Stomach (tissue), 9 donors: Measurements from ENCODE around the gene RPAP3. TPM values are rescaled to one million over a fixed set of nuclear protein-coding genes. Genes with fewer than 3 reads are reported as not detected.

Source experiments
- DNase-seq, 2 donors: peaks; one replicate each; pipeline versions ENCODE4 v3.0.0 to v3.0.0-alpha.2; 2013 to 2019
- H3K27ac ChIP-seq, 5 donors: fragments of 200-600 bp in 4 of 5; sonication (generic) in 4 of 5; one replicate each; pipeline ENCODE4 v1.5.1; 2013 to 2019; ENCODE audit warnings: mild to moderate bottlenecking in 1 of 5, moderate library complexity in 1 of 5
- H3K27me3 ChIP-seq, 3 donors: fragments of 200-600 bp; sonication (generic); one replicate each; pipeline ENCODE4 v1.5.1; 2017 to 2019; ENCODE audit warnings: mixed run types in 1 of 3
- H3K36me3 ChIP-seq, 4 donors: fragments of 200-600 bp; sonication (generic); 1 replicate in 3 of 4; 2 replicates in 1 of 4; pipeline ENCODE4 v1.5.1; 2016 to 2019
- H3K4me1 ChIP-seq, 4 donors: fragments of 200-600 bp; sonication (generic); one replicate each; pipeline ENCODE4 v1.5.1; 2016 to 2019
- H3K4me3 ChIP-seq, 4 donors: fragments of 200-600 bp; sonication (generic) in 3 of 4; one replicate each; pipeline ENCODE4 v1.5.1; 2016 to 2019; ENCODE audit warnings: mild to moderate bottlenecking in 1 of 4
- H3K9me3 ChIP-seq, 4 donors: fragments of 200-600 bp; sonication (generic); one replicate each; pipeline ENCODE4 v1.5.1; 2016 to 2019
- EP300 ChIP-seq: sonication (generic); formaldehyde crosslinking; IDR thresholded peaks from one replicate; pipeline ENCODE4 v1.6.1; 2017; ENCODE audit warnings: antibody characterized with exemption
- POLR2A ChIP-seq, 4 donors: fragments of 450-650 bp; IDR thresholded peaks; one replicate each; pipeline ENCODE4 v1.6.1; 2016; ENCODE audit warnings: antibody characterized with exemption in 4 of 4, control low read depth in 2 of 4, mild to moderate bottlenecking in 1 of 4, moderate library complexity in 1 of 4
- POLR2AphosphoS5 ChIP-seq, 3 donors: sonication (generic); formaldehyde crosslinking; IDR thresholded peaks; one replicate each; pipeline ENCODE4 v1.6.1; 2016; ENCODE audit warnings: antibody characterized with exemption in 3 of 3
- WGBS, 5 donors: extraction: QIAGEN DNeasy Blood & Tissue Kit in 3 of 5; methylation state at CpG; one replicate each; pipeline versions ENCODE4 v1.1.5 to v1.1.7; 2013 to 2018; 5-methylcytosine and 5-hydroxymethylcytosine counted together
- intact Hi-C: fragments of 100-400 bp; cut with DNase I; formaldehyde crosslinking; loops from one replicate; pipeline ENCODE4 v1.15.1; 2023; ENCODE audit warnings: low total_unique reads
- polyA plus RNA-seq, 3 donors: library from polyadenylated mRNA; stranded (reverse); fragments of 200-250 nt; gene quantifications; one replicate each; pipeline ENCODE4 v1.2.3, GENCODE V29; 2013
- total RNA-seq, 5 donors: library from RNA; depleted of rRNA; stranded (reverse); fragments of >200 nt; gene quantifications; one replicate each; pipeline versions ENCODE4 v1.1.0 to v1.2.3, GENCODE V29; 2014 to 2016
- TF ChIP-seq, protein P1 (sequence below), 7 experiments: fragments of 450-650 bp in 4 of 7; fragments of 200-600 bp in 3 of 7; sonication (generic) in 3 of 7; IDR thresholded peaks; one replicate each; pipeline ENCODE4 v1.5.1; 2016 to 2019; ENCODE audit warnings: antibody characterized with exemption in 7 of 7, control low read depth in 2 of 7, mild to moderate bottlenecking in 1 of 7
- donor health status: healthy with polysubstance abuse.
- donor health status: Bipolar disorder and iron deficiency.
- donor health status: healthy.

RPAP3 gene
- total and polyA plus RNA-seq, 8 donors: 3.5 to 47.4 (median 11.5) TPM

GRCh38 chr12:47710278-47710677, 4.4 kb upstream of the RPAP3 start:
- H3K4me1 ChIP-seq: peaks cover 4 to 35% (median 20%) of the 10 kb centered on the region in 4 donors
- H3K27me3 ChIP-seq: no peaks in the 10 kb centered on the region
- TF ChIP-seq, protein P1, sequence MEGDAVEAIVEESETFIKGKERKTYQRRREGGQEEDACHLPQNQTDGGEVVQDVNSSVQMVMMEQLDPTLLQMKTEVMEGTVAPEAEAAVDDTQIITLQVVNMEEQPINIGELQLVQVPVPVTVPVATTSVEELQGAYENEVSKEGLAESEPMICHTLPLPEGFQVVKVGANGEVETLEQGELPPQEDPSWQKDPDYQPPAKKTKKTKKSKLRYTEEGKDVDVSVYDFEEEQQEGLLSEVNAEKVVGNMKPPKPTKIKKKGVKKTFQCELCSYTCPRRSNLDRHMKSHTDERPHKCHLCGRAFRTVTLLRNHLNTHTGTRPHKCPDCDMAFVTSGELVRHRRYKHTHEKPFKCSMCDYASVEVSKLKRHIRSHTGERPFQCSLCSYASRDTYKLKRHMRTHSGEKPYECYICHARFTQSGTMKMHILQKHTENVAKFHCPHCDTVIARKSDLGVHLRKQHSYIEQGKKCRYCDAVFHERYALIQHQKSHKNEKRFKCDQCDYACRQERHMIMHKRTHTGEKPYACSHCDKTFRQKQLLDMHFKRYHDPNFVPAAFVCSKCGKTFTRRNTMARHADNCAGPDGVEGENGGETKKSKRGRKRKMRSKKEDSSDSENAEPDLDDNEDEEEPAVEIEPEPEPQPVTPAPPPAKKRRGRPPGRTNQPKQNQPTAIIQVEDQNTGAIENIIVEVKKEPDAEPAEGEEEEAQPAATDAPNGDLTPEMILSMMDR (IDR thresholded peaks at IDR 0.05): no peak
- no peak for TF ChIP-seq POLR2AphosphoS5 (IDR thresholded peaks at IDR 0.05)
- TF ChIP-seq EP300: no peak
- intact Hi-C loops: loop anchor here (10.0 kb wide), 2 partner anchors 55 to 135 kb away; no protein-coding TSS in a partner anchor
- no peak overlapping the region for H3K27ac ChIP-seq
- no peak for DNase-seq
- no peaks in the 10 kb centered on the region for H3K36me3 ChIP-seq
- no peak overlapping the region for H3K4me3 ChIP-seq
- no peaks in the 10 kb centered on the region for H3K9me3 ChIP-seq

GRCh38 chr12:47709671-47710070, 3.8 kb upstream of the RPAP3 start:
- no peak for TF ChIP-seq POLR2A (IDR thresholded peaks at IDR 0.05)
- TF ChIP-seq, protein P1 (IDR thresholded peaks at IDR 0.05): no peak
- TF ChIP-seq POLR2AphosphoS5 (IDR thresholded peaks at IDR 0.05): no peak
- no peak for TF ChIP-seq EP300
- no peak for DNase-seq

GRCh38 chr12:47709237-47709636, 3.4 kb upstream of the RPAP3 start:
- no peak overlapping the region for H3K4me3 ChIP-seq
- no peaks in the 10 kb centered on the region for H3K27me3 ChIP-seq
- no peak for TF ChIP-seq POLR2A (IDR thresholded peaks at IDR 0.05)
- TF ChIP-seq, protein P1 (IDR thresholded peaks at IDR 0.05): no peak
- no peak for TF ChIP-seq EP300
- TF ChIP-seq POLR2AphosphoS5 (IDR thresholded peaks at IDR 0.05): no peak
- DNase-seq: no peak
- no peaks in the 10 kb centered on the region for H3K36me3 ChIP-seq
- intact Hi-C loops: no loop called here
- H3K9me3 ChIP-seq: no peaks in the 10 kb centered on the region
- WGBS, 5 donors: 78 to 85% (median 79%) methylated on average over 4 of the region's 4 CpGs
- peaks cover 7 to 40% (median 24%) of the 10 kb centered on the region in 4 donors for H3K4me1 ChIP-seq
- no peak overlapping the region for H3K27ac ChIP-seq

More at GRCh38 chr12:47709671-47710070, 3.8 kb upstream of the RPAP3 start:
- Histone ChIP-seq H3K9me3 (no peaks in the 10 kb centered on the region), H3K36me3 (no peaks in the 10 kb centered on the region), H3K4me1 (peaks cover 4 to 36% (median 21%) of the 10 kb centered on the region in 4 donors), H3K4me3 (no peak overlapping the region), H3K27me3 (no peaks in the 10 kb centered on the region), H3K27ac (no peak overlapping the region)
- WGBS, 5 donors: 80 to 92% (median 82%) methylated on average over 2 of the region's 2 CpGs
- intact Hi-C loops: loop anchor here (10.0 kb wide), 2 partner anchors 55 to 135 kb away; no protein-coding TSS in a partner anchor

- WGBS, 5 donors: 51 to 61% (median 59%) methylated on average over 5 of the region's 5 CpGs
- H3K4me3 ChIP-seq: no peak overlapping the region
- intact Hi-C loops: no loop called here
These were observed 2.2 kb upstream of the RPAP3 start for GRCh38 chr12:47707905-47708543.

More at GRCh38 chr12:47707905-47708543, 2.2 kb upstream of the RPAP3 start:
- no peaks in the 10 kb centered on the region for H3K36me3 ChIP-seq
- DNase-seq: no peak
- no peaks in the 10 kb centered on the region for H3K27me3 ChIP-seq
- TF ChIP-seq POLR2AphosphoS5 (IDR thresholded peaks at IDR 0.05) (no peak), POLR2A (IDR thresholded peaks at IDR 0.05) (no peak), EP300 (no peak)
- TF ChIP-seq, protein P1 (IDR thresholded peaks at IDR 0.05): no peak
- peaks cover 7 to 46% (median 30%) of the 10 kb centered on the region in 4 donors for H3K4me1 ChIP-seq
- H3K27ac ChIP-seq: no peak overlapping the region
- no peaks in the 10 kb centered on the region for H3K9me3 ChIP-seq
